ENCODE data around the gene TRAPPC1. TPM values are rescaled to one million over a fixed set of nuclear protein-coding genes. Genes with fewer than 3 reads are reported as not detected.

Gene TRAPPC1
- total RNA-seq, 1 experiment from 2014 or later = 4.5 TPM

GRCh38 chr17:7947651-7948050 is 15.9 kb upstream of the TRAPPC1 start:
- no peaks in the 10 kb centered on the region for H3K9me3 ChIP-seq
- H3K4me3 ChIP-seq = no peak overlapping the region
- peaks cover 57% of the 10 kb centered on the region for H3K36me3 ChIP-seq
- H3K27me3 ChIP-seq = no peaks in the 10 kb centered on the region
- no peak for DNase-seq

GRCh38 chr17:7946441-7946840 is 14.7 kb upstream of the TRAPPC1 start:
- DNase-seq = no peak

GRCh38 chr17:7945651-7946050 is 13.9 kb upstream of the TRAPPC1 start:
- Histone ChIP-seq H3K9me3 (no peaks in the 10 kb centered on the region), H3K4me3 (no peak overlapping the region), H3K36me3 (peaks cover 66% of the 10 kb centered on the region), H3K27me3 (no peaks in the 10 kb centered on the region)
- DNase-seq = no peak

More at GRCh38 chr17:7946441-7946840, 14.7 kb upstream of the TRAPPC1 start:
- Histone ChIP-seq H3K36me3 (peaks cover 60% of the 10 kb centered on the region), H3K9me3 (no peaks in the 10 kb centered on the region), H3K4me3 (no peak overlapping the region), H3K27me3 (no peaks in the 10 kb centered on the region)

GRCh38 chr17:7944326-7944725 is 12.6 kb upstream of the TRAPPC1 start:
- Histone ChIP-seq H3K9me3 (no peaks in the 10 kb centered on the region), H3K27me3 (no peaks in the 10 kb centered on the region), H3K4me3 (no peak overlapping the region), H3K36me3 (peaks cover 76% of the 10 kb centered on the region)
- DNase-seq = no peak

- no peaks in the 10 kb centered on the region for H3K27me3 ChIP-seq
- H3K9me3 ChIP-seq = no peaks in the 10 kb centered on the region
- H3K4me3 ChIP-seq = no peak overlapping the region
- no peak for DNase-seq
- H3K36me3 ChIP-seq = peaks cover 78% of the 10 kb centered on the region
Measured at GRCh38 chr17:7943291-7943690, 11.5 kb upstream of the TRAPPC1 start.

- Histone ChIP-seq H3K27me3 (no peaks in the 10 kb centered on the region), H3K36me3 (peaks cover 70% of the 10 kb centered on the region), H3K4me3 (no peak overlapping the region), H3K9me3 (no peaks in the 10 kb centered on the region)
- DNase-seq = no peak
Measured at GRCh38 chr17:7940743-7941142, 9.0 kb upstream of the TRAPPC1 start.

GRCh38 chr17:7940034-7940433 is 8.3 kb upstream of the TRAPPC1 start:
- Histone ChIP-seq H3K36me3 (peaks cover 68% of the 10 kb centered on the region), H3K4me3 (no peak overlapping the region), H3K9me3 (no peaks in the 10 kb centered on the region), H3K27me3 (no peaks in the 10 kb centered on the region)
- no peak for DNase-seq

- Histone ChIP-seq H3K36me3 (peaks cover 59% of the 10 kb centered on the region), H3K9me3 (no peaks in the 10 kb centered on the region), H3K4me3 (no peak overlapping the region), H3K27me3 (no peaks in the 10 kb centered on the region)
- no peak for DNase-seq
Measured at GRCh38 chr17:7935859-7936258, 4.1 kb upstream of the TRAPPC1 start.

- peak; percentile 57 for DNase-seq
- no peaks in the 10 kb centered on the region for H3K9me3 ChIP-seq
- H3K27me3 ChIP-seq = no peaks in the 10 kb centered on the region
- peak overlapping the region; percentile 88 for H3K4me3 ChIP-seq
- H3K36me3 ChIP-seq = peaks cover 38% of the 10 kb centered on the region
Measured at GRCh38 chr17:7932949-7933348, 1.2 kb upstream of the TRAPPC1 start.

- Histone ChIP-seq H3K27me3 (no peaks in the 10 kb centered on the region), H3K36me3 (peaks cover 38% of the 10 kb centered on the region), H3K4me3 (peak overlapping the region; percentile 88), H3K9me3 (no peaks in the 10 kb centered on the region)
- DNase-seq = peak; percentile 49
Measured at GRCh38 chr17:7932483-7932891, 741 bp upstream of the TRAPPC1 start.

- peak overlapping the region; percentile 88 for H3K4me3 ChIP-seq
- no peak for DNase-seq
- H3K9me3 ChIP-seq = no peaks in the 10 kb centered on the region
- no peaks in the 10 kb centered on the region for H3K27me3 ChIP-seq
- peaks cover 27% of the 10 kb centered on the region for H3K36me3 ChIP-seq
Measured at GRCh38 chr17:7930841-7931631, 710 bp downstream of the TRAPPC1 start.

GRCh38 chr17:7929158-7930023 is 2.4 kb downstream of the TRAPPC1 start, which contains the start of gene KCNAB3:
TSS of gene KCNAB3 (minus strand) at chr17:7929856. CDS start at chr17:7929435, 421 bp downstream.
- peak within 1 kb of the TSS; percentile 88; the same call in 1 of the 2 replicates for H3K4me3 ChIP-seq
- no peaks in the 10 kb centered on the region for H3K9me3 ChIP-seq
- H3K27me3 ChIP-seq = no peaks in the 10 kb centered on the region
- DNase-seq = no peak
- peaks cover 14% of the 10 kb centered on the region for H3K36me3 ChIP-seq

GRCh38 chr17:7927596-7927995 is 4.2 kb downstream of the TRAPPC1 start:
- Histone ChIP-seq H3K4me3 (no peak overlapping the region), H3K27me3 (no peaks in the 10 kb centered on the region), H3K36me3 (peaks cover 4% of the 10 kb centered on the region; the same call in 1 of the 2 replicates), H3K9me3 (no peaks in the 10 kb centered on the region)
- DNase-seq = no peak

GRCh38 chr17:7922845-7923628 is 8.7 kb downstream of the TRAPPC1 start:
- Histone ChIP-seq H3K9me3 (no peaks in the 10 kb centered on the region), H3K27me3 (no peaks in the 10 kb centered on the region), H3K36me3 (no peaks in the 10 kb centered on the region), H3K4me3 (no peak overlapping the region)
- DNase-seq = no peak

GRCh38 chr17:7922269-7922844 is 9.4 kb downstream of the TRAPPC1 start:
- no peaks in the 10 kb centered on the region for H3K36me3 ChIP-seq
- no peaks in the 10 kb centered on the region for H3K9me3 ChIP-seq
- no peaks in the 10 kb centered on the region for H3K27me3 ChIP-seq
- H3K4me3 ChIP-seq = no peak overlapping the region
- DNase-seq = no peak

- H3K9me3 ChIP-seq = no peaks in the 10 kb centered on the region
- no peaks in the 10 kb centered on the region for H3K27me3 ChIP-seq
- peaks cover 5% of the 10 kb centered on the region; the same call in 1 of the 2 replicates for H3K36me3 ChIP-seq
- peak; percentile 44 for DNase-seq
- H3K4me3 ChIP-seq = no peak overlapping the region
Measured at GRCh38 chr17:7916808-7917207, 14.9 kb downstream of the TRAPPC1 start.

All from MG63 (cell line).